Endometrial microvascular endothelial cells (primary cell): Measurements from ENCODE around the gene STARD9. TPM values are rescaled to one million over a fixed set of nuclear protein-coding genes. Genes with fewer than 3 reads are reported as not detected.
"Not testable (repeated sequence)": the region's sequence is repeated elsewhere in the genome, so short reads cannot be mapped to it uniquely, and the experiment has no call there.

Experiments
- in situ Hi-C: cut with HindIII; loops from 2 replicates; pipeline ENCODE4 v1.10.0; 2017; ENCODE audit warnings: low sequenced_read_pairs, low pct_unique_long_range_greater_than_20kb; ENCODE audit errors: inconsistent ontology term
- total RNA-seq: library from RNA; depleted of rRNA; stranded (reverse); fragments of >200 nt; gene quantifications from one replicate; pipeline ENCODE4 v1.2.3, GENCODE V29; 2015; ENCODE audit errors: inconsistent ontology term

The STARD9 gene
- total RNA-seq, 1 donor from 2014 or later = 3.2 TPM

GRCh38 chr15:42735382-42736165 lies 160.2 kb downstream of the STARD9 start:
- in situ Hi-C loops = no loop called here

- in situ Hi-C loops = no loop called here
Measured at GRCh38 chr15:42736178-42736792, 160.9 kb downstream of the STARD9 start.

- in situ Hi-C loops = no loop called here
Measured at GRCh38 chr15:42736793-42737528, 161.6 kb downstream of the STARD9 start, which contains the start of gene CDAN1. Gene CDAN1 (minus strand): TSS chr15:42737128. CDS start chr15:42737102, 26 bp downstream.

- in situ Hi-C loops = no loop called here
Measured at GRCh38 chr15:42737529-42738328, 162.3 kb downstream of the STARD9 start.

- in situ Hi-C loops = no loop called here
Measured at GRCh38 chr15:42741710-42742109, 166.3 kb downstream of the STARD9 start.

GRCh38 chr15:42742149-42742548 lies 166.7 kb downstream of the STARD9 start:
- in situ Hi-C loops = no loop called here

- in situ Hi-C loops = no loop called here
Measured at GRCh38 chr15:42744195-42744594, 168.8 kb downstream of the STARD9 start.

GRCh38 chr15:42749266-42749665 lies 173.9 kb downstream of the STARD9 start:
- in situ Hi-C loops = no loop called here

- in situ Hi-C loops = no loop called here
Measured at GRCh38 chr15:42750306-42750705, 174.9 kb downstream of the STARD9 start.

- in situ Hi-C loops = no loop called here
Measured at GRCh38 chr15:42759093-42759492, 183.7 kb downstream of the STARD9 start.

- in situ Hi-C loops = no loop called here
Measured at GRCh38 chr15:42760759-42761158, 185.4 kb downstream of the STARD9 start.

- in situ Hi-C loops = not testable (repeated sequence)
Measured at GRCh38 chr15:42761813-42762212, 186.4 kb downstream of the STARD9 start.

GRCh38 chr15:42764154-42764731 lies 188.8 kb downstream of the STARD9 start:
- in situ Hi-C loops = not testable (repeated sequence)

GRCh38 chr15:42766109-42766508 lies 190.7 kb downstream of the STARD9 start:
- in situ Hi-C loops = not testable (repeated sequence)

Other genes with a start within 250 kb of the STARD9 start
- gene CAPN3, start 216.1 kb upstream of the STARD9 start, total RNA-seq = 0.09 TPM
- gene ZNF106, start 84.5 kb upstream of the STARD9 start, total RNA-seq = 43.7 TPM
- 147 TPM for gene SNAP23, start 80.0 kb upstream of the STARD9 start, total RNA-seq
- gene LRRC57, start 26.8 kb upstream of the STARD9 start, total RNA-seq = 22.3 TPM
- gene HAUS2, start 26.8 kb upstream of the STARD9 start, total RNA-seq = 54.8 TPM
- 16.6 TPM for gene CDAN1, start 161.5 kb downstream of the STARD9 start, total RNA-seq